Measurements from ENCODE around the gene OLR1. TPM values are rescaled to one million over a fixed set of nuclear protein-coding genes. Genes with fewer than 3 reads are reported as not detected.

OLR1 gene
- total and polyA plus RNA-seq, 2 of the 4 experiments (the other 2 are of a cell fraction), result 3.2 to 4.1 TPM

DNA sequence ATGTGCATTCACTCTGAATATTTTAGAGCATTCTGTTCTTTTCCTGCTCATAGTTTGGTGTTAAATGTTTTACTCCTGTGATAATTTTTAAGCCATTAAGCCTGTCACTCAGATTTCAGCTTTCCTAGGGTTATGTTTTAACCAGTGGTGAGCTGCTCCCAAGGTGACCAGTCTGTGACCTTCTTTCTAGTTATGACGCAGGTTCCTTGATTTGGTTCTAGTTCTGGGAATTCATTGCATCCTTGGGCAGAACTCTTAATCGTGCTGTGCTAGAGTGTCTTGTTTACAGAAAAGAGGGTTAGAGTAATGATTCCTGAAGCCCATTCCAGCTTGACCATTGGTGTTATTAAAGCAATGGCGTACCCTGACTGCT lies 42.9 kb upstream of the OLR1 start:
- Histone ChIP-seq H4K5ac (ENCODE audit: low read depth, low read length) (peak overlapping the region; percentile 21; the same call in 1 of the 2 replicates), H3K9me3 (ENCODE audit: control insufficient read depth, insufficient read depth, low read length) (no peaks in the 10 kb centered on the region), H3K27ac (ENCODE audit: insufficient read depth, low read length) (peak overlapping the region; percentile 57; the same call in 1 of the 2 replicates), H3K18ac (ENCODE audit: low read depth, low read length) (peak overlapping the region; percentile 61; the same call in 1 of the 2 replicates), H3K14ac (replicated peaks; ENCODE audit: low read depth, low read length) (peak overlapping the region; percentile 81), H3K23ac (ENCODE audit: low read depth, low read length) (peak overlapping the region; percentile 68), H3K56ac (ENCODE audit: extremely low read depth, insufficient read depth, low read length) (peak overlapping the region; percentile 43; the same call in 1 of the 2 replicates), H3K79me1 (ENCODE audit: low read depth in 1 of 2, low read length in 2 of 2) (peaks cover 8 to 39% of the 10 kb centered on the region in 2 experiments), H3K9me1 (ENCODE audit: insufficient read depth, low read length) (peaks cover 7% of the 10 kb centered on the region), H2AK9ac (replicated peaks; ENCODE audit: low read depth, low read length, poor library complexity) (no peak overlapping the region), H2BK20ac (ENCODE audit: low read depth, low read length) (0 out of 2 replicates have a peak overlapping the region, but pooled peaks have one; percentile 24), H2BK120ac (ENCODE audit: low read depth, low read length) (0 out of 2 replicates have a peak overlapping the region, but pooled peaks have one; percentile 3), H3K36me3 (ENCODE audit: control insufficient read depth, insufficient read depth, low read length) (peaks cover 19% of the 10 kb centered on the region), H3K9ac (ENCODE audit: low read depth, low read length) (peak overlapping the region; percentile 89), H4K8ac (ENCODE audit: low read depth in 2 of 2, low read length in 2 of 2) (no peak overlapping the region), H3K4me1 (ENCODE audit: control insufficient read depth, insufficient read depth, low read length) (peaks cover 4% of the 10 kb centered on the region), H3K4ac (ENCODE audit: low read depth, low read length) (peak overlapping the region; percentile 46; the same call in 1 of the 2 replicates), H2BK5ac (ENCODE audit: low read depth, low read length, poor library complexity, severe bottlenecking) (peak overlapping the region; percentile 88), H3K4me2 (ENCODE audit: low read depth, low read length) (peak overlapping the region; percentile 91), H3K27me3 (ENCODE audit: control insufficient read depth, insufficient read depth, low read length) (no peaks in the 10 kb centered on the region), H3K4me3 (ENCODE audit: insufficient read depth, low read depth, low read length) (peak overlapping the region; percentile 89), H2AFZ (replicated peaks; ENCODE audit: low read length, poor library complexity) (no peak overlapping the region), H2BK15ac (ENCODE audit: low read depth, low read length) (peak overlapping the region; percentile 57; the same call in 1 of the 3 replicates), H4K91ac (ENCODE audit: insufficient read depth, low read depth, low read length) (no peak overlapping the region), H2AK5ac (ENCODE audit: low read depth, low read length) (peak overlapping the region; percentile 38; the same call in 1 of the 2 replicates), H4K20me1 (ENCODE audit: insufficient read depth, low read length) (peaks cover 26% of the 10 kb centered on the region)
- TF ChIP-seq BHLHE40 (IDR thresholded peaks at IDR 0.05; ENCODE audit: low read depth, low read length), result no peak
- TF ChIP-seq MAFK (IDR thresholded peaks at IDR 0.05; ENCODE audit: low read depth, low read length), result no peak
- TF ChIP-seq, protein P1, sequence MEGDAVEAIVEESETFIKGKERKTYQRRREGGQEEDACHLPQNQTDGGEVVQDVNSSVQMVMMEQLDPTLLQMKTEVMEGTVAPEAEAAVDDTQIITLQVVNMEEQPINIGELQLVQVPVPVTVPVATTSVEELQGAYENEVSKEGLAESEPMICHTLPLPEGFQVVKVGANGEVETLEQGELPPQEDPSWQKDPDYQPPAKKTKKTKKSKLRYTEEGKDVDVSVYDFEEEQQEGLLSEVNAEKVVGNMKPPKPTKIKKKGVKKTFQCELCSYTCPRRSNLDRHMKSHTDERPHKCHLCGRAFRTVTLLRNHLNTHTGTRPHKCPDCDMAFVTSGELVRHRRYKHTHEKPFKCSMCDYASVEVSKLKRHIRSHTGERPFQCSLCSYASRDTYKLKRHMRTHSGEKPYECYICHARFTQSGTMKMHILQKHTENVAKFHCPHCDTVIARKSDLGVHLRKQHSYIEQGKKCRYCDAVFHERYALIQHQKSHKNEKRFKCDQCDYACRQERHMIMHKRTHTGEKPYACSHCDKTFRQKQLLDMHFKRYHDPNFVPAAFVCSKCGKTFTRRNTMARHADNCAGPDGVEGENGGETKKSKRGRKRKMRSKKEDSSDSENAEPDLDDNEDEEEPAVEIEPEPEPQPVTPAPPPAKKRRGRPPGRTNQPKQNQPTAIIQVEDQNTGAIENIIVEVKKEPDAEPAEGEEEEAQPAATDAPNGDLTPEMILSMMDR (conservative IDR thresholded peaks at IDR 0.05; ENCODE audit: low read depth, low read length), result no peak
- TF ChIP-seq RCOR1 (IDR thresholded peaks at IDR 0.05; ENCODE audit: insufficient replicate concordance, low read length), result no peak
- TF ChIP-seq RAD21 (IDR thresholded peaks at IDR 0.05; ENCODE audit: low read length), result no peak
- TF ChIP-seq RFX5 (IDR thresholded peaks at IDR 0.05; ENCODE audit: low read depth, low read length), result no peak
- TF ChIP-seq NFE2L2 (IDR thresholded peaks at IDR 0.05; ENCODE audit: low read depth, low read length), result no peak
- no peak for TF ChIP-seq MXI1 (IDR thresholded peaks at IDR 0.05; ENCODE audit: borderline replicate concordance, low read depth, low read length)
- TF ChIP-seq, protein P2, sequence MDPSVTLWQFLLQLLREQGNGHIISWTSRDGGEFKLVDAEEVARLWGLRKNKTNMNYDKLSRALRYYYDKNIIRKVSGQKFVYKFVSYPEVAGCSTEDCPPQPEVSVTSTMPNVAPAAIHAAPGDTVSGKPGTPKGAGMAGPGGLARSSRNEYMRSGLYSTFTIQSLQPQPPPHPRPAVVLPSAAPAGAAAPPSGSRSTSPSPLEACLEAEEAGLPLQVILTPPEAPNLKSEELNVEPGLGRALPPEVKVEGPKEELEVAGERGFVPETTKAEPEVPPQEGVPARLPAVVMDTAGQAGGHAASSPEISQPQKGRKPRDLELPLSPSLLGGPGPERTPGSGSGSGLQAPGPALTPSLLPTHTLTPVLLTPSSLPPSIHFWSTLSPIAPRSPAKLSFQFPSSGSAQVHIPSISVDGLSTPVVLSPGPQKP (IDR thresholded peaks at IDR 0.05; ENCODE audit: borderline replicate concordance, low read depth, low read length), result no peak
- no peak for ATAC-seq (ENCODE audit: low read depth)
- no peak for DNase-seq
- ChIA-PET CTCF (interaction anchor here (0.6 to 1.4 kb wide), 5 partner anchors 9 to 485 kb away, joined by 3 to 10 read pairs (median 3); no protein-coding TSS in a partner anchor), POLR2A (ENCODE audit: unreplicated experiment) (interaction anchor here (0.5 to 1.0 kb wide), 2 partner anchors 9 to 25 kb away, joined by 3 to 4 read pairs; no protein-coding TSS in a partner anchor)
- WGBS, 2 experiments (ENCODE audit: extremely low coverage in 2 of 2, insufficient read length in 1 of 2), result 65% methylated on average over 2 of the region's 3 CpGs; no CpG with 5 or more reads in 1 of the 2 experiments
- intact Hi-C loops (cut with micrococcal nuclease) (loop anchor here (1.0 to 10.0 kb wide), 5 partner anchors 62 to 470 kb away; partner anchors contain the start of genes CLEC12B and CLEC2B), dilution Hi-C loops (cut with HindIII; ENCODE audit: low sequenced_read_pairs, unreplicated experiment) (no loop called here), in situ Hi-C loops (cut with MboI; ENCODE audit: low sequenced_read_pairs) (no loop called here)
- no TSS peak for BruUV-seq (replicated peaks)

Measured in IMR-90 (cell line).